ENCODE measurements around the gene ANO2.

- TF ChIP-seq POLR2AphosphoS5 (IDR thresholded peaks at IDR 0.05; ENCODE audit: low read depth) (no peak), CTCF (conservative IDR thresholded peaks at IDR 0.05; ENCODE audit: low read depth in 2 of 2) (no peak), EZH2 (IDR thresholded peaks at IDR 0.05; ENCODE audit: low read depth, unreplicated experiment) (no peak), CREB1 (CRISPR knock-in tag; IDR thresholded peaks at IDR 0.05; ENCODE audit: low read depth) (no peak), NANOG (IDR thresholded peaks at IDR 0.05; ENCODE audit: borderline replicate concordance) (no peak), EZH2phosphoT487 (IDR thresholded peaks at IDR 0.05; ENCODE audit: unreplicated experiment) (no peak), REST (IDR thresholded peaks at IDR 0.05; ENCODE audit: unreplicated experiment) (no peak), STAT1 (IDR thresholded peaks at IDR 0.05; ENCODE audit: unreplicated experiment) (no peak), JUNB (IDR thresholded peaks at IDR 0.05; ENCODE audit: unreplicated experiment) (no peak), ZNF331 (CRISPR knock-in tag; IDR thresholded peaks at IDR 0.05; ENCODE audit: low read depth) (no peak), ETS1 (IDR thresholded peaks at IDR 0.05) (no peak), ZNF114 (CRISPR knock-in tag; IDR thresholded peaks at IDR 0.05) (no peak)
Measured at GRCh38 chr12:5636907-5637306, 308.2 kb downstream of the ANO2 start.

Measured in GM23338 (cell line).